DOHH2 (cell line): ENCODE measurements around the gene CAMK2D.

Experiments
- H3F3A ChIP-seq: fragments of 200-600 bp; sonication (generic), shearing (Covaris generic); 2 replicates; pipeline ENCODE4 v1.6.0; 2016; ENCODE audit warnings: antibody characterized with exemption, mild to moderate bottlenecking; ENCODE audit not compliant: control insufficient read depth, insufficient read depth
- H3K27ac ChIP-seq: fragments of 200-600 bp; sonication (generic); 2 replicates; pipeline ENCODE4 v1.5.1; 2014; ENCODE audit warnings: low read depth, mild to moderate bottlenecking, low read length, moderate library complexity
- H3K27me3 ChIP-seq: fragments of 200-600 bp; sonication (generic); 2 replicates; pipeline ENCODE4 v1.6.1; 2014; ENCODE audit warnings: mild to moderate bottlenecking, low read length, mixed read lengths; ENCODE audit not compliant: control insufficient read depth
- H3K36me3 ChIP-seq: fragments of 200-600 bp; sonication (generic); 2 replicates; pipeline ENCODE4 v1.6.1; 2014; ENCODE audit warnings: mild to moderate bottlenecking, low read length, moderate library complexity, mixed read lengths; ENCODE audit not compliant: control insufficient read depth
- H3K4me1 ChIP-seq: fragments of 200-600 bp; sonication (generic); 2 replicates; pipeline ENCODE4 v1.6.1; 2014; ENCODE audit warnings: mild to moderate bottlenecking, low read length, mixed read lengths; ENCODE audit not compliant: control insufficient read depth
- H3K4me2 ChIP-seq: fragments of 200-600 bp; sonication (generic); 2 replicates; pipeline ENCODE4 v1.6.0; 2014; ENCODE audit warnings: mild to moderate bottlenecking, low read length, moderate library complexity
- H3K4me3 ChIP-seq: fragments of 200-600 bp; sonication (generic); 2 replicates; pipeline ENCODE4 v1.5.1; 2014; ENCODE audit warnings: mild to moderate bottlenecking, low read length, mixed read lengths
- H3K79me2 ChIP-seq: fragments of 200-600 bp; sonication (generic); 2 replicates; pipeline ENCODE4 v1.6.1; 2014; ENCODE audit warnings: mild to moderate bottlenecking, low read length, mixed read lengths; ENCODE audit not compliant: control insufficient read depth
- H3K9me2 ChIP-seq: fragments of 200-600 bp; sonication (generic); replicated peaks from 2 replicates; pipeline ENCODE4 v1.6.1; 2014; ENCODE audit warnings: mild to moderate bottlenecking, low read length, mixed read lengths; ENCODE audit not compliant: control insufficient read depth
- H3K9me3 ChIP-seq: fragments of 200-600 bp; sonication (generic); 2 replicates; pipeline ENCODE4 v1.6.1; 2014; ENCODE audit warnings: antibody characterized with exemption, low read length, mixed read lengths; ENCODE audit not compliant: control insufficient read depth, insufficient read depth
- H4K20me1 ChIP-seq: fragments of 200-600 bp; sonication (generic); 2 replicates; pipeline ENCODE4 v1.6.0; 2014; ENCODE audit warnings: low read depth, mild to moderate bottlenecking, antibody characterized with exemption, low read length, moderate library complexity; ENCODE audit not compliant: control insufficient read depth, insufficient read depth
- CTCF ChIP-seq: fragments of 200-600 bp; sonication (generic); IDR thresholded peaks from one replicate; pipeline ENCODE4 v1.5.1; 2014; ENCODE audit warnings: antibody characterized with exemption, mild to moderate bottlenecking, low read depth, low read length; ENCODE audit not compliant: poor library complexity, severe bottlenecking
- EZH2phosphoT487 ChIP-seq: fragments of 200-600 bp; sonication (generic); IDR thresholded peaks from 2 replicates; pipeline ENCODE4 v1.6.1; 2017; ENCODE audit warnings: borderline replicate concordance, mild to moderate bottlenecking, antibody characterized with exemption, low read length, moderate library complexity, mixed read lengths

Gene CAMK2D

GRCh38 chr4:113471146-113471860 is 290.2 kb downstream of the CAMK2D start:
- Histone ChIP-seq H4K20me1 (no peaks in the 10 kb centered on the region), H3K27me3 (no peaks in the 10 kb centered on the region), H3K4me1 (no peaks in the 10 kb centered on the region), H3K4me3 (no peak overlapping the region), H3K9me2 (no peaks in the 10 kb centered on the region), H3K27ac (no peak overlapping the region), H3K4me2 (no peak overlapping the region), H3F3A (no peaks in the 10 kb centered on the region), H3K9me3 (no peaks in the 10 kb centered on the region), H3K79me2 (no peaks in the 10 kb centered on the region), H3K36me3 (peaks cover 19% of the 10 kb centered on the region)
- no peak for TF ChIP-seq EZH2phosphoT487
- TF ChIP-seq CTCF, result no peak

DNA sequence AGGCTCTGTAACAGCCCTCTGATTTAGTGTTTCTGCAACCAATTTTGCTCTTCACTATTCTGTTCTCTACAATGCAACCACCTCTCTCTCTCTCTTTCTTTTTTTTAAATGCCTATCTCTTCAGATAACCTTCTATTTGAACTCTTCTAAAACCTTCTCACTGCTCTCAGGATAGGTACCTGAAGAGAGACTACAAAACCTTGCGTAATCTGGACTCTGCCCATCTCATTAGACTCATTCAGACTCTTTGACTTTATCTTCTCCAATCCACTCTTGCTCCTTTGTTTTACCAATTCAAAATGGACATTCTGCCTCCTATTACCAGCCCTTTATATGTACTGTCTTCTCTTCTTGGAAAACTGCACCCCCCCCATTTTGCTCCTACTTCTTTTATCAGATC is 291.6 kb downstream of the CAMK2D start:
- no peaks in the 10 kb centered on the region for H3K79me2 ChIP-seq
- H3K27ac ChIP-seq, result no peak overlapping the region
- no peak overlapping the region for H3K4me3 ChIP-seq
- H3K9me3 ChIP-seq, result no peaks in the 10 kb centered on the region
- no peaks in the 10 kb centered on the region for H3K4me1 ChIP-seq
- H3K9me2 ChIP-seq, result no peaks in the 10 kb centered on the region
- peaks cover 20% of the 10 kb centered on the region for H3K36me3 ChIP-seq
- H3K4me2 ChIP-seq, result no peak overlapping the region
- TF ChIP-seq EZH2phosphoT487, result no peak
- TF ChIP-seq CTCF, result no peak
- H3F3A ChIP-seq, result no peaks in the 10 kb centered on the region
- no peaks in the 10 kb centered on the region for H3K27me3 ChIP-seq
- H4K20me1 ChIP-seq, result no peaks in the 10 kb centered on the region

DNA sequence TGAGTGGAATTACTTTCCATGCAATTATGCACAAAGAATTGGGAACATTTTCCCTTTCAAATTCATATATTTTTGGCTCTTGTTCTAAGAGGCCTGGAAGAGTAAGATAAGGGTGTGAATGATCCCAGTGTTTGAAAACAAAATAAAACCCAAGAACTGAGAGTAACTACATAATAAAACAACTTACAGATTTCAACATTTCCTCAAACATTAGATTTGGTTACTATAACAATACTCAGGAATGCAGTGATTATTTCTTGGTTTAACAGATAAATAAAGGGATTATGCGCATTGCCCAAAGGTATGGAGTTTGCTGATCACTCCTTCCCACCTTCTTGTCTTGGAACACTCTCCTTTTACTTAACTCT is 292.5 kb downstream of the CAMK2D start:
- Histone ChIP-seq H3K4me2 (no peak overlapping the region), H3K4me3 (no peak overlapping the region), H3K27me3 (no peaks in the 10 kb centered on the region), H3K79me2 (no peaks in the 10 kb centered on the region), H3K4me1 (no peaks in the 10 kb centered on the region), H4K20me1 (no peaks in the 10 kb centered on the region), H3K9me2 (no peaks in the 10 kb centered on the region), H3K27ac (no peak overlapping the region), H3F3A (no peaks in the 10 kb centered on the region), H3K36me3 (peaks cover 26% of the 10 kb centered on the region), H3K9me3 (no peaks in the 10 kb centered on the region)
- TF ChIP-seq CTCF (no peak), EZH2phosphoT487 (no peak)
